Lung (tissue), 12 donors: ENCODE measurements around the gene CFAP91. TPM values are rescaled to one million over a fixed set of nuclear protein-coding genes. Genes with fewer than 3 reads are reported as not detected.

Experiments
- ATAC-seq: fragments of 200-7000 bp; cut with Tn5 transposase; one replicate; pipeline ENCODE4 v1.9.1; 2020; ENCODE audit warnings: moderate number of reproducible peaks; ENCODE audit not compliant: insufficient read depth, low FRiP score
- DNase-seq, 3 donors: peaks; one replicate each; pipeline ENCODE4 v3.0.0-alpha.2; 2013 to 2017
- H3K27ac ChIP-seq, 2 donors: one replicate each; pipeline ENCODE4 v1.5.1; 2013; ENCODE audit warnings: mild to moderate bottlenecking in 2 of 2, moderate library complexity in 2 of 2, control low read depth in 1 of 2, inconsistent platforms in 1 of 2, low read depth in 1 of 2, low read length in 1 of 2
- H3K27me3 ChIP-seq, 3 donors: one replicate each; pipeline ENCODE4 v1.5.1; 2013; ENCODE audit warnings: low read length in 2 of 3; ENCODE audit not compliant: control insufficient read depth in 3 of 3, insufficient read depth in 3 of 3
- H3K36me3 ChIP-seq, 4 donors: one replicate each; pipeline ENCODE4 v1.5.1; 2013; ENCODE audit warnings: low read length in 4 of 4, mild to moderate bottlenecking in 1 of 4, moderate library complexity in 1 of 4; ENCODE audit not compliant: control insufficient read depth in 4 of 4, insufficient read depth in 4 of 4
- H3K4me1 ChIP-seq, 5 donors: one replicate each; pipeline ENCODE4 v1.5.1; 2013; ENCODE audit warnings: low read length in 5 of 5, mild to moderate bottlenecking in 2 of 5, moderate library complexity in 1 of 5; ENCODE audit not compliant: control insufficient read depth in 5 of 5, insufficient read depth in 5 of 5
- H3K4me3 ChIP-seq: one replicate; pipeline ENCODE4 v1.5.1; 2013; ENCODE audit warnings: mild to moderate bottlenecking, control low read depth, moderate library complexity
- H3K9ac ChIP-seq, 2 donors: one replicate each; pipeline ENCODE4 v1.5.1; 2013; ENCODE audit warnings: low read length in 2 of 2, control low read depth in 1 of 2; ENCODE audit not compliant: insufficient read depth in 1 of 2
- H3K9me3 ChIP-seq, 4 donors: one replicate each; pipeline ENCODE4 v1.5.1; 2013; ENCODE audit warnings: low read length in 3 of 4, mild to moderate bottlenecking in 1 of 4, moderate library complexity in 1 of 4; ENCODE audit not compliant: control insufficient read depth in 4 of 4, insufficient read depth in 3 of 4
- CTCF ChIP-seq: IDR thresholded peaks from 2 replicates; pipeline ENCODE4 v1.5.1; 2012; ENCODE audit warnings: mild to moderate bottlenecking; ENCODE audit errors: control extremely low read depth, extremely low read depth
- WGBS, 2 donors: extraction: QIAGEN DNeasy Blood & Tissue Kit; methylation state at CpG; one replicate each; pipeline ENCODE4 v1.1.7; 2013; 5-methylcytosine and 5-hydroxymethylcytosine counted together
- polyA plus RNA-seq, 2 donors: library from polyadenylated mRNA; stranded (reverse); fragments of 200-250 nt; gene quantifications; one replicate each; pipeline ENCODE4 v1.2.1, GENCODE V29; 2013
- total RNA-seq, 2 donors: library from RNA; depleted of rRNA in 1 of 2; stranded (reverse); fragments of >200 nt in 1 of 2; gene quantifications; one replicate each; pipeline ENCODE4 v1.2.1, GENCODE V29; 2014 to 2021
- donor health status: control.
- donor health status: control.
- donor health status: Bipolar disorder and iron deficiency.
- donor health status: healthy.
- donor health status: DM: yes; HTN: yes; CAD: no.

The CFAP91 gene
- total and polyA plus RNA-seq, 4 donors = 3.4 to 19.0 (median 11.1) TPM

- Histone ChIP-seq H3K4me3 (no peak overlapping the region), H3K9me3 (no peaks in the 10 kb centered on the region), H3K27me3 (no peaks in the 10 kb centered on the region), H3K9ac (no peak overlapping the region), H3K4me1 (no peaks in the 10 kb centered on the region), H3K36me3 (no peaks in the 10 kb centered on the region), H3K27ac (no peak overlapping the region)
- WGBS, 2 donors = 87 to 90% methylated on average over 10 of the region's 10 CpGs
- ATAC-seq = no peak
- no peak for TF ChIP-seq CTCF
- DNase-seq = no peak
Observed at GRCh38 chr3:119743921-119744320, 41.1 kb downstream of the CFAP91 start.

GRCh38 chr3:119745942-119746341, 43.1 kb downstream of the CFAP91 start:
- no peak overlapping the region for H3K9ac ChIP-seq
- no peaks in the 10 kb centered on the region for H3K4me1 ChIP-seq
- H3K9me3 ChIP-seq = no peaks in the 10 kb centered on the region
- no peak for TF ChIP-seq CTCF
- H3K27ac ChIP-seq = no peak overlapping the region
- whole genome bisulfite sequencing, 2 donors = 91 to 99% methylated on average over 1 of the region's 1 CpG
- ATAC-seq (no peak), DNase-seq (no peak)
- no peaks in the 10 kb centered on the region for H3K27me3 ChIP-seq
- peaks cover 0 to 1% (median 0%) of the 10 kb centered on the region in 4 donors for H3K36me3 ChIP-seq
- no peak overlapping the region for H3K4me3 ChIP-seq

- Histone ChIP-seq H3K4me3 (no peak overlapping the region), H3K9me3 (no peaks in the 10 kb centered on the region), H3K36me3 (peaks cover 0 to 3% (median 0%) of the 10 kb centered on the region in 4 donors), H3K27me3 (no peaks in the 10 kb centered on the region), H3K4me1 (no peaks in the 10 kb centered on the region), H3K9ac (no peak overlapping the region), H3K27ac (no peak overlapping the region)
- 75 to 80% methylated on average over 3 of the region's 3 CpGs for WGBS, 2 donors
- no peak for TF ChIP-seq CTCF
- no peak for ATAC-seq
- DNase-seq = no peak
Observed at GRCh38 chr3:119746423-119746822, 43.6 kb downstream of the CFAP91 start.

- H3K9me3 ChIP-seq = no peaks in the 10 kb centered on the region
- no peak overlapping the region for H3K4me3 ChIP-seq
- WGBS, 2 donors = 58 to 80% methylated on average over 4 of the region's 4 CpGs
- H3K27me3 ChIP-seq = no peaks in the 10 kb centered on the region
- DNase-seq (no peak), ATAC-seq (no peak)
- TF ChIP-seq CTCF = no peak
- H3K36me3 ChIP-seq = peaks cover 0 to 3% (median 0%) of the 10 kb centered on the region in 4 donors
- H3K4me1 ChIP-seq = no peaks in the 10 kb centered on the region
- no peak overlapping the region for H3K9ac ChIP-seq
- H3K27ac ChIP-seq = no peak overlapping the region
Observed at GRCh38 chr3:119747357-119747756, 44.5 kb downstream of the CFAP91 start.
